Adrenal gland (tissue), 5 donors: Measurements from ENCODE around the gene RIBC1.

ENCODE experiments used
- POLR2A ChIP-seq, 2 donors: fragments of 450-650 bp; IDR thresholded peaks; one replicate each; pipeline ENCODE4 v1.6.1; 2017; ENCODE audit warnings: antibody characterized with exemption in 2 of 2, mild to moderate bottlenecking in 2 of 2, moderate library complexity in 1 of 2
- TF ChIP-seq, protein P1 (sequence below), 6 experiments: fragments of 450-650 bp in 4 of 6; fragments of 200-600 bp in 2 of 6; sonication (generic) in 1 of 6; IDR thresholded peaks; 1 replicate in 5 of 6; 2 replicates in 1 of 6; pipeline versions ENCODE4 v1.5.1 to v1.8.0; 2016 to 2021; ENCODE audit warnings: antibody characterized with exemption in 6 of 6, mild to moderate bottlenecking in 2 of 6, moderate library complexity in 1 of 6
- donor health status: DM: no; HTN: no; CAD: no.

DNA sequence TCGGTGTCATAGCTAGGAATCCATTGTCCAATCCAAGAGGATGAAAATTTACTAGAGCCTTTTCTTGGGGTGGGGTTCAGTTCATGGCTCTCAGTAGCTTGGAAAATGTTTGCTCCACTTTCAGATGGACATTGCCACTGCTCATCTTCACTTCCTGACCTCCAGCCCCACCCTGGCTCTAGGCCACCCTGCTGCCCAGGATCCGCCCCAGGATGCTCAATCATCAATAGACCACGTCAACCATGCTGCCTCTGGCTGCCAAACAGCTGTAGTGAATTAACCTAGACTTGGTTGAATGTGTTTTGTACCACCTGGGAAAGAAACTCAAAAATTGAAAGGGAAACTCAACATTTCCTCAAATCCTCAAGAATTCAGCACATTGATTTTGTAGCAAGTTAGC, 48.7 kb downstream of the RIBC1 start:
- TF ChIP-seq, protein P1, sequence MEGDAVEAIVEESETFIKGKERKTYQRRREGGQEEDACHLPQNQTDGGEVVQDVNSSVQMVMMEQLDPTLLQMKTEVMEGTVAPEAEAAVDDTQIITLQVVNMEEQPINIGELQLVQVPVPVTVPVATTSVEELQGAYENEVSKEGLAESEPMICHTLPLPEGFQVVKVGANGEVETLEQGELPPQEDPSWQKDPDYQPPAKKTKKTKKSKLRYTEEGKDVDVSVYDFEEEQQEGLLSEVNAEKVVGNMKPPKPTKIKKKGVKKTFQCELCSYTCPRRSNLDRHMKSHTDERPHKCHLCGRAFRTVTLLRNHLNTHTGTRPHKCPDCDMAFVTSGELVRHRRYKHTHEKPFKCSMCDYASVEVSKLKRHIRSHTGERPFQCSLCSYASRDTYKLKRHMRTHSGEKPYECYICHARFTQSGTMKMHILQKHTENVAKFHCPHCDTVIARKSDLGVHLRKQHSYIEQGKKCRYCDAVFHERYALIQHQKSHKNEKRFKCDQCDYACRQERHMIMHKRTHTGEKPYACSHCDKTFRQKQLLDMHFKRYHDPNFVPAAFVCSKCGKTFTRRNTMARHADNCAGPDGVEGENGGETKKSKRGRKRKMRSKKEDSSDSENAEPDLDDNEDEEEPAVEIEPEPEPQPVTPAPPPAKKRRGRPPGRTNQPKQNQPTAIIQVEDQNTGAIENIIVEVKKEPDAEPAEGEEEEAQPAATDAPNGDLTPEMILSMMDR (IDR thresholded peaks at IDR 0.05): no peak
- no peak for TF ChIP-seq POLR2A (IDR thresholded peaks at IDR 0.05)
